Lower lobe of right lung (tissue), 2 donors: ENCODE measurements around the gene TES. TPM values are rescaled to one million over a fixed set of nuclear protein-coding genes. Genes with fewer than 3 reads are reported as not detected.

Experiments used
- ATAC-seq, 2 donors: fragments of 200-7000 bp; cut with Tn5 transposase; one replicate each; pipeline ENCODE4 v1.9.1; 2020 to 2022; ENCODE audit warnings: mild to moderate bottlenecking in 2 of 2, moderate library complexity in 2 of 2
- DNase-seq: peaks from one replicate; pipeline ENCODE4 v3.0.0-alpha.2; 2020
- H3K27ac ChIP-seq: fragments of 200-600 bp; one replicate; pipeline ENCODE4 v1.8.0; 2022
- H3K27me3 ChIP-seq: fragments of 200-600 bp; one replicate; pipeline ENCODE4 v1.8.0; 2022; ENCODE audit warnings: low read depth
- H3K36me3 ChIP-seq: fragments of 200-600 bp; one replicate; pipeline ENCODE4 v1.8.0; 2022; ENCODE audit warnings: mild to moderate bottlenecking
- H3K4me1 ChIP-seq: fragments of 200-600 bp; one replicate; pipeline ENCODE4 v1.8.0; 2022
- H3K4me3 ChIP-seq: fragments of 200-600 bp; one replicate; pipeline ENCODE4 v1.8.0; 2022; ENCODE audit warnings: mild to moderate bottlenecking
- H3K9me3 ChIP-seq: fragments of 200-600 bp; one replicate; pipeline ENCODE4 v1.8.0; 2022
- intact Hi-C: fragments of 100-400 bp; cut with DNase I; formaldehyde crosslinking; loops from one replicate; pipeline ENCODE4 v1.11.0; 2022
- total RNA-seq: library from RNA; stranded (reverse); fragmentation: NEBNext Ultra II Directional; extraction: Animal tissue kit (Norgen Biotek cat#: 25700); gene quantifications from one replicate; pipeline ENCODE4 v1.2.1, GENCODE V29; 2021
- TF ChIP-seq, protein P1 (sequence below): fragments of 200-600 bp; IDR thresholded peaks from one replicate; pipeline ENCODE4 v1.8.0; 2022; ENCODE audit warnings: antibody characterized with exemption, mild to moderate bottlenecking
- donor health status: DM: no; HTN: yes; CAD: no; lungs with severe emphysema.

TES gene
- total RNA-seq, 1 donor from 2014 or later = 74.5 TPM

DNA sequence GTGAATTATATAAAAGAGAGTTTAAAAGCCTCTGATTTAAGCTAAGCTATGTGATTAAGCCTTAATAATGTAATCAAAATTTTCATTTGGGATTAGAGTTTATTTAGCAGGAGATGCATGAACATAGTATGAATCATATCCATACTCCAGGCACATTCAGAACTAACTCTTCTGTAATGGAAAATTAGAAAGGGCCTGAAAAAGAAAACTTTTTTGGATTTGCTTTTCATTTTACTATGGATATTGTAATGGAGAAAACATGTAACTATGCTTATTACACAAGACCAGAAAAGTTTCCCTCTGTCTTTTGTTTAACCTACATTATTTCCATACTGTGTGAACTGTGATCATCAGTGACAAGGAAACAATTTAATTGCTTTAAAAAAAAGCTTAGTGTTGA lies 22.0 kb downstream of the TES start:
- Histone ChIP-seq H3K27ac (no peak overlapping the region), H3K4me3 (no peak overlapping the region), H3K36me3 (no peaks in the 10 kb centered on the region), H3K4me1 (peaks cover 51% of the 10 kb centered on the region), H3K27me3 (no peaks in the 10 kb centered on the region), H3K9me3 (no peaks in the 10 kb centered on the region)
- TF ChIP-seq, protein P1, sequence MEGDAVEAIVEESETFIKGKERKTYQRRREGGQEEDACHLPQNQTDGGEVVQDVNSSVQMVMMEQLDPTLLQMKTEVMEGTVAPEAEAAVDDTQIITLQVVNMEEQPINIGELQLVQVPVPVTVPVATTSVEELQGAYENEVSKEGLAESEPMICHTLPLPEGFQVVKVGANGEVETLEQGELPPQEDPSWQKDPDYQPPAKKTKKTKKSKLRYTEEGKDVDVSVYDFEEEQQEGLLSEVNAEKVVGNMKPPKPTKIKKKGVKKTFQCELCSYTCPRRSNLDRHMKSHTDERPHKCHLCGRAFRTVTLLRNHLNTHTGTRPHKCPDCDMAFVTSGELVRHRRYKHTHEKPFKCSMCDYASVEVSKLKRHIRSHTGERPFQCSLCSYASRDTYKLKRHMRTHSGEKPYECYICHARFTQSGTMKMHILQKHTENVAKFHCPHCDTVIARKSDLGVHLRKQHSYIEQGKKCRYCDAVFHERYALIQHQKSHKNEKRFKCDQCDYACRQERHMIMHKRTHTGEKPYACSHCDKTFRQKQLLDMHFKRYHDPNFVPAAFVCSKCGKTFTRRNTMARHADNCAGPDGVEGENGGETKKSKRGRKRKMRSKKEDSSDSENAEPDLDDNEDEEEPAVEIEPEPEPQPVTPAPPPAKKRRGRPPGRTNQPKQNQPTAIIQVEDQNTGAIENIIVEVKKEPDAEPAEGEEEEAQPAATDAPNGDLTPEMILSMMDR = no peak
- DNase-seq (no peak), ATAC-seq (no peak)
- intact Hi-C loops = no loop called here

DNA sequence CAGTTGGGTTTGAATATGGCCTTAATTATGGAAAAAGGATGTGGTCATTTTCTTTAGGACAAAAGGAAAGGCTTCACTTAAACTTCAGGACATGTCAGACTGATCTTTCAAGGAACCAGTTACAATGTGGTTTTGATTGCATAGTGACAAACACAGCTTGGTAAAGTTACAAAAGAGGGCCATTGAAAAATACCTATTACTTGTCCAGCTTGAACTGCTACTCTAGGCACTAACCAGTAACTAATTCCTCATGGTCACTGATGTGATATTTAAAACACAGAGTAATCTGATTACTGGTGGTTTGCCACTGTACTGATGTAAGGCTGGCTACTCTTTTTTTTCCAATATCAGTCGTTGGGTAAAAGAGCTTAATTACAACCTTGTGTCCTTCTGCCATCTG lies 22.6 kb downstream of the TES start:
- ATAC-seq = peak in 1 of 2 donors; percentile 47
- DNase-seq = no peak
- TF ChIP-seq, protein P1 = no peak
- intact Hi-C loops = no loop called here
- Histone ChIP-seq H3K9me3 (no peaks in the 10 kb centered on the region), H3K27ac (no peak overlapping the region), H3K4me1 (peaks cover 51% of the 10 kb centered on the region), H3K4me3 (no peak overlapping the region), H3K36me3 (no peaks in the 10 kb centered on the region), H3K27me3 (no peaks in the 10 kb centered on the region)

DNA sequence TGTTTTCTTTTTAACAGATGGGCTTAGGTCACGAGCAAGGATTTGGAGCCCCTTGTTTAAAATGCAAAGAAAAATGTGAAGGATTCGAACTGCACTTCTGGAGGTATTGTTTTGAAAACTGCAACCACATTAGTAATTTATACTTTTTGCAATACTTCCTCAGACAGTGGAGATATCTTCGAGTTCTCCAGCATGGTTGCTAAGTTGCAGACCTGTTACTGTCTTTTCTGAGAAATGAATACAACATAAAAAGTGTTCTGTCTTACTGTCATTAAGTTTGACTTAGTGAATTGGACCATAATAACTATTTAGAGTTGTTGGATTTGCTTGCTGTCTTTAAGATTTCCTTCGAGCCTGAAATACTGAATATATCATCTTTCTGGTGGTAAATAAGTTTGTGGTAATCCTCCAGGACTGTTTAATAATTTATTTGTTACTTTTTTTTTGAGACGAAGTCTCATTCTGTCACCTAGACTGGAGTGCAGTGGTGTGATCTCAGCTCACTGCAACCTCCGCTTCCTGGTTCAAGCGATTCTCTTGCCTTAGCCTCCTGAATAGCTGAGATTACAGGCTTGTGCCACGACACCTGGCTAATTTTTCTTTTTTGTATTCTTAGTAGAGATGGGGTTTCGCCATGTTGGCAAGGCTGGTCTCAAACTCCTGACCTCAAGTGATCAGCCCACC lies 24.3 kb downstream of the TES start:
- TF ChIP-seq, protein P1 = no peak
- intact Hi-C loops = loop anchor here (5.0 kb wide), 1 partner anchor 52 kb away; no protein-coding TSS in a partner anchor
- H3K27me3 ChIP-seq = no peaks in the 10 kb centered on the region

DNA sequence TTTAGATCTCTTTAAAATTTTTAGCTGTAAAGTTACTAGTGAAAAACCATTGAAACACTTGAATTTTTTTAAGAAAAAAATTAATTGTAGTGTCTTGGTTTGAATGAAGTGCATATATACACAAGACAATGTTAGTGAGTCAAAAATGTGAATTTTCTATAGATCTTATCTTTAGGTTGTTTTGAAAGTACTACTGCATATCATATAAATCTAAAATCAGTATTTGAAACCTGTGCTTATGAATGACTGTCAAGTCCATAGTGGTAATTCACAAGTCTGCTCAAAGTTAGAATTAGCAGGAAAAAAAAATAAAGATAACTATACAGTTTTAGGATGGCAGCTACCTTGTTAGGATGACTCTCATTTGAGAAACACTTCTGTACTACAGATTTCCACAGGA lies 25.0 kb downstream of the TES start:
- Histone ChIP-seq H3K4me3 (no peak overlapping the region), H3K4me1 (peaks cover 29% of the 10 kb centered on the region), H3K36me3 (no peaks in the 10 kb centered on the region), H3K9me3 (no peaks in the 10 kb centered on the region), H3K27ac (no peak overlapping the region), H3K27me3 (no peaks in the 10 kb centered on the region)
- DNase-seq (no peak), ATAC-seq (no peak)
- intact Hi-C loops = loop anchor here (5.0 kb wide), 1 partner anchor 53 kb away; no protein-coding TSS in a partner anchor
- TF ChIP-seq, protein P1 = no peak

More for the DNA sequence above, 24.3 kb downstream of the TES start:
- DNase-seq (no peak), ATAC-seq (no peak)
- H3K36me3 ChIP-seq = no peaks in the 10 kb centered on the region
- peaks cover 37% of the 10 kb centered on the region for H3K4me1 ChIP-seq
- no peaks in the 10 kb centered on the region for H3K9me3 ChIP-seq
- H3K27ac ChIP-seq = no peak overlapping the region
- no peak overlapping the region for H3K4me3 ChIP-seq

DNA sequence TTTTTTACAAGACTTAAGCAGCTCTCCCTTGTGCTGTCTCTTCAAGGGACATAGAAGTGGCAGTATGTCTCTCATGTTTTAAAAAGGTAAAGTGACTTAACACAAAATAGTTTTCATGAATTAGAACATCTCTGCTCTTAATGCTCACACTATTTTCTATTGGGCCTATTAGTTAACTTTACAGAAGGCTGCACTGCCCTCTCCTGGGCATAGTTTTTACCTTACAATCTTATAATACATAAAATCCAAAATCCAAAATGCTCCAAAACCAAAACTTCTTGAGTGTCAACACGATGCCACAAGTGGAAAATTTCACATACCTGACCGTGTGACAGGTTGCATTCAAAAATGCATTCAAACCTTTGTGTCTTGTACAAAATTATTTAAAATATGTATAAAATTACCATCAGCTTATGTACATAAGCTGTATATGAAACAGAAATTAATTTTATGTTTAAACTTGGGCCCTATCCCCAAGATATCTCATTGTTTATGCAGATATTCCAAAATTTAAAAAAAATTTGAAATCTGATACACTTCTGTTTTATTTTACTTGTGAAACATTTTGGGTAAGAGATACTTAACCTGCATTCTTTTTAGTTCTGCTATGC lies 25.8 kb downstream of the TES start:
- ATAC-seq (peak; percentile 56 to 68), DNase-seq (no peak)
- intact Hi-C loops = loop anchor here (5.0 kb wide), 1 partner anchor 54 kb away; no protein-coding TSS in a partner anchor
- Histone ChIP-seq H3K4me3 (no peak overlapping the region), H3K4me1 (peaks cover 22% of the 10 kb centered on the region), H3K36me3 (no peaks in the 10 kb centered on the region), H3K9me3 (no peaks in the 10 kb centered on the region), H3K27me3 (no peaks in the 10 kb centered on the region), H3K27ac (no peak overlapping the region)
- TF ChIP-seq, protein P1 = peak; percentile 59
